ENCODE data around the gene MAX.

The MAX gene

DNA sequence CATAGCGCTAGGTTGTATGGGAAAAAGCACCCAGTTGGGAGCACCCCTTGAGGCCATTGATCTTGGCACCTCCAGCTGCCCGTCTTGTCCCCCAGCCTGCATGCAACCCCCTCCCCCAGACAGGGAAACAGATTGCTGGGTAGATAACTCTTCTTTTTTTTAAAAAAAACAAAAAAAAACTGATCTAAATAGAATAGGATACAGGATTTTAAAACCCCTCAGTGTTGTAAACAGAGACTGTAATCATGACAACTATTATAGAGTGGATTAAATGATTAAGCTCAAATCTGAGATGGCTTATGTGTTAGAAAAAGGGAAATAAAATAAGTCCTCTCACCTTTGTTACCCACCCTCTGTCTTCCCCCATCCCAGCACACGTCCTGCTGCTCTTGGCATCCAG, 48.9 kb downstream of the MAX start:
- ChIA-PET POLR2A (no interaction called here), CTCF (no interaction called here)
- DNase-seq (ENCODE audit: extremely low spot score): no peak
- TF ChIP-seq, protein P1, sequence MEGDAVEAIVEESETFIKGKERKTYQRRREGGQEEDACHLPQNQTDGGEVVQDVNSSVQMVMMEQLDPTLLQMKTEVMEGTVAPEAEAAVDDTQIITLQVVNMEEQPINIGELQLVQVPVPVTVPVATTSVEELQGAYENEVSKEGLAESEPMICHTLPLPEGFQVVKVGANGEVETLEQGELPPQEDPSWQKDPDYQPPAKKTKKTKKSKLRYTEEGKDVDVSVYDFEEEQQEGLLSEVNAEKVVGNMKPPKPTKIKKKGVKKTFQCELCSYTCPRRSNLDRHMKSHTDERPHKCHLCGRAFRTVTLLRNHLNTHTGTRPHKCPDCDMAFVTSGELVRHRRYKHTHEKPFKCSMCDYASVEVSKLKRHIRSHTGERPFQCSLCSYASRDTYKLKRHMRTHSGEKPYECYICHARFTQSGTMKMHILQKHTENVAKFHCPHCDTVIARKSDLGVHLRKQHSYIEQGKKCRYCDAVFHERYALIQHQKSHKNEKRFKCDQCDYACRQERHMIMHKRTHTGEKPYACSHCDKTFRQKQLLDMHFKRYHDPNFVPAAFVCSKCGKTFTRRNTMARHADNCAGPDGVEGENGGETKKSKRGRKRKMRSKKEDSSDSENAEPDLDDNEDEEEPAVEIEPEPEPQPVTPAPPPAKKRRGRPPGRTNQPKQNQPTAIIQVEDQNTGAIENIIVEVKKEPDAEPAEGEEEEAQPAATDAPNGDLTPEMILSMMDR (IDR thresholded peaks at IDR 0.05; ENCODE audit: control extremely low read depth, extremely low read depth, low read depth, missing control alignments): no peak

DNA sequence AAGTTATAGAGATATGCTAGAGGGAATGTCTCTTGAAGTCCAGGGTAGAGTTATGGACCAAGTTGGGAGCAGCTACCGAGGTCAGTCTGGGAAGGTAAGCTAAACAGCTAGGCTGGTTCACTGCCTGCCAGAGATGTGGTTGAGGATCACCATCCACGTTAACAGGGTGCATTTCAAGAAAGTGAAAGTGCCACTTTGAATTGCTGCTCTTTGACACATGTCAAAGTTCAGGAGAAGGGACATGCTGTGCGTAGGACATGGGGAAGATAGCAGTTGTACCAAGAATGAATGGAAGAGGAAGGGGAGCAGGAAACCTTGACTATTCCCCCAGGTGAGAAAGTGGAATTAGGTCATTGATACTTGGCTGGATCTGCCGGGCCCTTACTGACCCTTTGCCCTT, 49.5 kb downstream of the MAX start:
- DNase-seq (ENCODE audit: extremely low spot score): no peak
- POLR2A ChIA-PET: no interaction called here
- CTCF ChIA-PET: interaction anchor here (1.2 to 1.7 kb wide), 3 partner anchors 12 to 33 kb away, joined by 4 to 6 read pairs (median 5); no protein-coding TSS in a partner anchor
- TF ChIP-seq, protein P1 (IDR thresholded peaks at IDR 0.05; ENCODE audit: control extremely low read depth, extremely low read depth, low read depth, missing control alignments): no peak

DNA sequence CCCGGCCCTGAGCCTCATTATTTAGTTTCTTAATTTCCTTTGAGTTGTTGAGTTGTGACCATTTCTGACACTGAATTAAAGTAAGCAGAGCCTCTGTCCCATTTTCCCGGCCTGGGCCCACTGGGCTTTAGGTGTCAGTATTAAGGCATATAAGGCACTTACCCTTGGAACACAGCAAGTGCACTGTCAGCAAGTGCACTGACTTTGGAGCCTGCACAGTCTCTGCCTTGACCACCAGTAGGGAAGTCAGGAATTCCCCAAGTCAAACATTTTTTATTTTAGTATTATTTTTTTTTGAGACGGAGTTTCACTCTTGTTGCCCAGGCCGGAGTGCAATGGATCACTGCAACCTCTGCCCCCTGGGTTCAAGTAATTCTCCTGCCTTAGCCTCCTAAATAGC, 56.6 kb downstream of the MAX start:
- CTCF ChIA-PET: interaction anchor here (1.2 kb wide), 1 partner anchor 21 kb away, joined by 3 read pairs; no protein-coding TSS in a partner anchor
- TF ChIP-seq, protein P1 (IDR thresholded peaks at IDR 0.05; ENCODE audit: control extremely low read depth, extremely low read depth, low read depth, missing control alignments): no peak

DNA sequence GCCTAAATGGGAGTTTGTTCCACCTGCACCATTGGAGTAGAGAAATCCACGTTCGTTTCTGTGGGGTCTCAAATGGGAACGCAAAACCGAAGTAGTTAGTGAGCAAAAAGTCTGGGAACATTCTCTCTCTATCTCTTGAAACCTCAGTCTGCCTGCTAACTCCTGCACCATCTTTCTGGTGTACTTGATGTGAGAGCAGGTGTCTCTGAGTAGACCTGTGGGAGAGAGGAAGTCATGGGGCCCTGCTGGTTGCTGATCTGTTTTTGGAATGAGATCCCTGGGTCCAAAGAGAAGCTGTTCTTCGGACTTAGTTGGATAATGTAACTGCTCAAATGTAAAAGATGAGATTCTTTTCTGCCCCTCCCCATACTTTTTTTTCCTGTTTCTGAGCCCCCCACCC, 57.3 kb downstream of the MAX start:
- ChIA-PET CTCF (interaction anchor here (1.2 kb wide), 1 partner anchor 20 kb away, joined by 3 read pairs; no protein-coding TSS in a partner anchor), POLR2A (no interaction called here)
- TF ChIP-seq, protein P1 (IDR thresholded peaks at IDR 0.05; ENCODE audit: control extremely low read depth, extremely low read depth, low read depth, missing control alignments): no peak
- DNase-seq (ENCODE audit: extremely low spot score): no peak

More for the DNA sequence above, 56.6 kb downstream of the MAX start:
- POLR2A ChIA-PET: no interaction called here
- no peak for DNase-seq (ENCODE audit: extremely low spot score)

DNA sequence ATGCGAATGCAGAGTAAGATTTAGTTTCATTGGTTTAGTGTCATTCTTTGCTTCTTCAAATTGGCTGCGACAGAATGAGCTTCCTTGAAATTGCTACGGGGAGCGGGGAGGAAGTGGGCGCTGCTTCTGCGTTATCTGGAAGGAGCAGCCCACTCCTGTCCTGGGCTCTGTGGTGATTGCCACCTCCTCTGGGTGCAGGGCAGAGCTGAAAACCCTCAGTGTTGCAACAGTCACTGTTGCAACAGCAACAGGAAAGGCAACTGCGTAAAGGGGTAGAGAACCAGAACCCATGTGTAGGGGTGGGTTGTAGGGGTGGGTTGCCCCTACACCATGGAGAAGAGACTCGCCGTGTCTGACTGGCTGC, 57.7 kb downstream of the MAX start:
- TF ChIP-seq, protein P1 (IDR thresholded peaks at IDR 0.05; ENCODE audit: control extremely low read depth, extremely low read depth, low read depth, missing control alignments): no peak
- no peak for DNase-seq (ENCODE audit: extremely low spot score)
- ChIA-PET POLR2A (no interaction called here), CTCF (interaction anchor here (1.2 kb wide), 1 partner anchor 19 kb away, joined by 3 read pairs; no protein-coding TSS in a partner anchor)

DNA sequence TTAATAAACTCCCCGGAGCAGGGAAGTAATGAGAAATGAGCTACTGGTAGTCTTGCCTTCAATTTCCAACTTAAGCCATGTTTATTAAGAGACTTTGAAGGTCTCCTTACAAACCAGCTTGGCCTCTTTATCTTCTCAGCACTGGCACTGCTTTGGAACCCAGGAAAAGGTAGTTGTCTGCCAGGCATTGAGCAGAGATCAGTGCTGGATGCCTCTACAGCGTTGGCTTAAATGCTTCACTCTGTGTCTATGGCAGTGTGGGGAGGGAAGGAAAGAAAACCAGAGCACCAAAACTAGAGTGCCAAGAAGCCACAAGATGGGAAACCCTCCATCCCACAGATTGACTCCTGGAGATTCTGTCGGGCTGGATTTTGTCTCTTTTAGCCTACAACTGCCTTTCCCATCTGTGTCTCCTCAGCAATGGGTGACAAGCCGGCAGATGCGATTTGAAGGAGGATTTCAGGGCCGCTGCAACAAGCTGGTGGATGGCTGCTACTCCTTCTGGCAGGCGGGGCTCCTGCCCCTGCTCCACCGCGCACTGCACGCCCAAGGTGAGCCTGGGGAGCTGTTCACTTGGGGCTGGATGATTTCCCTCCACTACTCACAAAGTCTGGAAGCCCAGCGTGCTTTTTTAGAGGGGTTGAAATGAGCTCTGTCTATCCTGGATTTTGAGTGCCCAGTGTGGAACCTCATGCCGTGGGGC, 58.3 kb downstream of the MAX start:
- POLR2A ChIA-PET: no interaction called here
- no peak for DNase-seq (ENCODE audit: extremely low spot score)
- CTCF ChIA-PET: interaction anchor here (1.2 kb wide), 1 partner anchor 19 kb away, joined by 3 read pairs; no protein-coding TSS in a partner anchor
- TF ChIP-seq, protein P1 (IDR thresholded peaks at IDR 0.05; ENCODE audit: control extremely low read depth, extremely low read depth, low read depth, missing control alignments): no peak

All from GM10248 (cell line).